ENCODE results near the gene TSPAN2. TPM values are rescaled to one million over a fixed set of nuclear protein-coding genes. Genes with fewer than 3 reads are reported as not detected.

TSPAN2 gene
- total RNA-seq, 1 donor from 2014 or later: 7.8 TPM

- no peaks in the 10 kb centered on the region for H3K36me3 ChIP-seq (ENCODE audit: control insufficient read depth, insufficient read depth, low read length)
- TF ChIP-seq CTCF (IDR thresholded peaks at IDR 0.05; ENCODE audit: insufficient read depth, low read length, poor library complexity, severe bottlenecking): no peak
- H3K27me3 ChIP-seq (ENCODE audit: control insufficient read depth, insufficient read depth, low read length): no peaks in the 10 kb centered on the region
- no peak overlapping the region for H3K4me3 ChIP-seq (ENCODE audit: low read depth, low read length)
- DNase-seq (ENCODE audit: low read depth): no peak
Observed at GRCh38 chr1:115057661-115058254, 31.5 kb downstream of the TSPAN2 start.

- Histone ChIP-seq H3K27me3 (ENCODE audit: control insufficient read depth, insufficient read depth, low read length) (no peaks in the 10 kb centered on the region), H3K4me3 (ENCODE audit: low read depth, low read length) (no peak overlapping the region), H3K36me3 (ENCODE audit: control insufficient read depth, insufficient read depth, low read length) (no peaks in the 10 kb centered on the region)
- peak; percentile 92 for DNase-seq (ENCODE audit: low read depth)
- TF ChIP-seq CTCF (IDR thresholded peaks at IDR 0.05; ENCODE audit: insufficient read depth, low read length, poor library complexity, severe bottlenecking): no peak
Observed at GRCh38 chr1:115056395-115056798, 32.9 kb downstream of the TSPAN2 start.

- no peak overlapping the region for H3K4me3 ChIP-seq (ENCODE audit: low read depth, low read length)
- H3K27me3 ChIP-seq (ENCODE audit: control insufficient read depth, insufficient read depth, low read length): no peaks in the 10 kb centered on the region
- DNase-seq (ENCODE audit: low read depth): peak; percentile 16
- no peaks in the 10 kb centered on the region for H3K36me3 ChIP-seq (ENCODE audit: control insufficient read depth, insufficient read depth, low read length)
- peak; percentile 87 for TF ChIP-seq CTCF (IDR thresholded peaks at IDR 0.05; ENCODE audit: insufficient read depth, low read length, poor library complexity, severe bottlenecking)
Observed at GRCh38 chr1:115052454-115053083, 36.7 kb downstream of the TSPAN2 start.

- Histone ChIP-seq H3K36me3 (ENCODE audit: control insufficient read depth, insufficient read depth, low read length) (no peaks in the 10 kb centered on the region), H3K27me3 (ENCODE audit: control insufficient read depth, insufficient read depth, low read length) (no peaks in the 10 kb centered on the region), H3K4me3 (ENCODE audit: low read depth, low read length) (no peak overlapping the region)
- DNase-seq (ENCODE audit: low read depth): no peak
- TF ChIP-seq CTCF (IDR thresholded peaks at IDR 0.05; ENCODE audit: insufficient read depth, low read length, poor library complexity, severe bottlenecking): no peak
Observed at GRCh38 chr1:115051850-115052249, 37.5 kb downstream of the TSPAN2 start.

- no peak for DNase-seq (ENCODE audit: low read depth)
- no peaks in the 10 kb centered on the region for H3K36me3 ChIP-seq (ENCODE audit: control insufficient read depth, insufficient read depth, low read length)
- H3K4me3 ChIP-seq (ENCODE audit: low read depth, low read length): no peak overlapping the region
- no peak for TF ChIP-seq CTCF (IDR thresholded peaks at IDR 0.05; ENCODE audit: insufficient read depth, low read length, poor library complexity, severe bottlenecking)
- no peaks in the 10 kb centered on the region for H3K27me3 ChIP-seq (ENCODE audit: control insufficient read depth, insufficient read depth, low read length)
Observed at GRCh38 chr1:115046751-115047150, 42.6 kb downstream of the TSPAN2 start.

GRCh38 chr1:115041654-115042053, 47.6 kb downstream of the TSPAN2 start:
- no peak overlapping the region for H3K4me3 ChIP-seq (ENCODE audit: low read depth, low read length)
- peak; percentile 45 for TF ChIP-seq CTCF (IDR thresholded peaks at IDR 0.05; ENCODE audit: insufficient read depth, low read length, poor library complexity, severe bottlenecking)
- no peaks in the 10 kb centered on the region for H3K36me3 ChIP-seq (ENCODE audit: control insufficient read depth, insufficient read depth, low read length)
- no peaks in the 10 kb centered on the region for H3K27me3 ChIP-seq (ENCODE audit: control insufficient read depth, insufficient read depth, low read length)
- no peak for DNase-seq (ENCODE audit: low read depth)

All from kidney epithelial cell (primary cell).